Right cardiac atrium (tissue), 5 donors: ENCODE measurements around the gene NRDE2. TPM values are rescaled to one million over a fixed set of nuclear protein-coding genes. Genes with fewer than 3 reads are reported as not detected.

Experiments
- ATAC-seq, 2 donors: fragments of 200-7000 bp; cut with Tn5 transposase; one replicate each; pipeline versions ENCODE4 v1.8.0 to v1.9.1; 2020; ENCODE audit warnings: moderate library complexity in 2 of 2, mild to moderate bottlenecking in 1 of 2
- DNase-seq, 3 donors: peaks; one replicate each; pipeline ENCODE4 v3.0.0-alpha.2; 2020
- H3K27ac ChIP-seq: one replicate; pipeline ENCODE4 v1.5.1; 2013; ENCODE audit warnings: mild to moderate bottlenecking, low read length, control low read depth, moderate library complexity
- H3K27me3 ChIP-seq: one replicate; pipeline ENCODE4 v1.6.1; 2013; ENCODE audit not compliant: control insufficient read depth, insufficient read depth
- H3K4me1 ChIP-seq: one replicate; pipeline ENCODE4 v1.6.1; 2013; ENCODE audit warnings: low read length; ENCODE audit not compliant: control insufficient read depth, insufficient read depth
- H3K4me3 ChIP-seq: one replicate; pipeline ENCODE4 v1.5.1; 2013; ENCODE audit warnings: low read length, control low read depth
- H3K9me3 ChIP-seq: one replicate; pipeline ENCODE4 v1.6.1; 2013; ENCODE audit warnings: low read length; ENCODE audit not compliant: control insufficient read depth
- WGBS: extraction: QIAGEN DNeasy Blood & Tissue Kit; methylation state at CpG from one replicate; pipeline ENCODE4 v1.1.7; 2013; 5-methylcytosine and 5-hydroxymethylcytosine counted together
- intact Hi-C, 4 donors: fragments of 100-400 bp; cut with DNase I; formaldehyde crosslinking; loops; one replicate each; pipeline versions ENCODE4 v1.11.0 to v1.14.0; 2022 to 2023
- polyA plus RNA-seq: library from polyadenylated mRNA; stranded (reverse); fragments of 200-250 nt; gene quantifications from one replicate; pipeline ENCODE4 v1.2.3, GENCODE V29; 2013
- total RNA-seq, 4 donors: library from RNA; stranded (reverse); fragmentation: NEBNext Ultra II Directional; extraction: Animal tissue kit (Norgen Biotek cat#: 25700); gene quantifications; one replicate each; pipeline ENCODE4 v1.2.1, GENCODE V29; 2021
- donor health status: healthy with polysubstance abuse.
- donor health status: DM: no; HTN: yes; CAD: no.
- donor health status: DM: no; HTN: no; CAD: no.
- donor health status: DM: no; HTN: yes; CAD: no; lungs with severe emphysema.
- donor health status: DM: yes; HTN: yes; CAD: no.

Gene NRDE2
- total and polyA plus RNA-seq, 5 donors, result 6.2 to 15.3 (median 12.3) TPM

DNA sequence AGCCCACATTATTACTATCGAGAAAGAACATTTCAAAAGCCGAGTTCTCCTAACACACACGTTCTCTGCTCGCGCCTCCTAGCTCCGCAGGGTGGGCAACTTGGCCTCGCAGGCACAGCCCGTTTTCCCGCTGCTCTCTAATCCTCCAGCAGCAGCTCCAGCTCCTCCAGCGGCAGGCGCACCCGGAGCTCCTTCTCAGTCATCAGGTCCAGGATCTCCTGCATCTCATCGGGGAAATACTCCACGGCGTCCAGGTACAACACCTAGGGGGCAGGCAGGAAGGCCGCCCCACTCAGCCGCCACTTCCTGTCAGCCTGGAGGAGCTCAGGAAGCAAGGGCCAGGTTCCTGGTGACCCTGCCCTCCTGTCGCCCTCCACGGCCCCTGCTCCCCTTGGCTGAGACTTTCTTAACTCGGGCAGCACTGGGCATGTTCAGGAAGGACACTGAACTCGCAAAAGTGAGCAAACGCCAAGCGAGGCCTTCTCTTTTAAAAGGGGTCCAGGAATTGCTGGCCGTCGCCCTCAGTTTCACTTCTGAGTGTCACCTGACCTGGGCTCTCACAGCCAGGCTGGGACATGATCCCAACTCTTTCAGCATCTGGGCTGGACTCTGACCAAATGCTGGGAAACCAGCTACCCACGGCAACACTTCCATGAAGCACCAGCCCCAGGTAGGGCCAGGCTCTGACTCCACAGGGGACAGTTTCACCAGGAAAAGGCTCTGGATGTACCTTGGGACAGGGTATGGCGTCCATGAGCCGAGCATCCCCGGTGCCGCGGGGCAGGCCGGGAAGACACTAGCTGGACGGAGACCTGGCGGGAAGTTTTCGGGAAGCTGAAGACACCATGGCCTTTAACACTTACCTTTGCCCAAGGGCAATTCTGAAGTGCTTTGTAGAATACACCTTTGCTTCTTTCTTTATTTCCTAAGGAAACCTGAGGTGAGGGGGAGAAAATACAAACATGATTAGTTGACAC is 53.3 kb downstream of the NRDE2 start:
- intact Hi-C loops, result no loop called here
- no peak overlapping the region for H3K4me3 ChIP-seq
- 90% methylated on average over 35 of the region's 35 CpGs for WGBS
- H3K27me3 ChIP-seq, result no peaks in the 10 kb centered on the region
- no peak overlapping the region for H3K27ac ChIP-seq
- DNase-seq (no peak), ATAC-seq (no peak)
- H3K9me3 ChIP-seq, result no peaks in the 10 kb centered on the region
- no peaks in the 10 kb centered on the region for H3K4me1 ChIP-seq

GRCh38 chr14:90277581-90278198 is 54.1 kb downstream of the NRDE2 start:
- H3K4me1 ChIP-seq, result no peaks in the 10 kb centered on the region
- intact Hi-C loops, result no loop called here
- DNase-seq (no peak), ATAC-seq (no peak)
- WGBS, result 90% methylated on average over 24 of the region's 24 CpGs
- H3K27ac ChIP-seq, result no peak overlapping the region
- no peak overlapping the region for H3K4me3 ChIP-seq
- no peaks in the 10 kb centered on the region for H3K9me3 ChIP-seq
- H3K27me3 ChIP-seq, result no peaks in the 10 kb centered on the region

DNA sequence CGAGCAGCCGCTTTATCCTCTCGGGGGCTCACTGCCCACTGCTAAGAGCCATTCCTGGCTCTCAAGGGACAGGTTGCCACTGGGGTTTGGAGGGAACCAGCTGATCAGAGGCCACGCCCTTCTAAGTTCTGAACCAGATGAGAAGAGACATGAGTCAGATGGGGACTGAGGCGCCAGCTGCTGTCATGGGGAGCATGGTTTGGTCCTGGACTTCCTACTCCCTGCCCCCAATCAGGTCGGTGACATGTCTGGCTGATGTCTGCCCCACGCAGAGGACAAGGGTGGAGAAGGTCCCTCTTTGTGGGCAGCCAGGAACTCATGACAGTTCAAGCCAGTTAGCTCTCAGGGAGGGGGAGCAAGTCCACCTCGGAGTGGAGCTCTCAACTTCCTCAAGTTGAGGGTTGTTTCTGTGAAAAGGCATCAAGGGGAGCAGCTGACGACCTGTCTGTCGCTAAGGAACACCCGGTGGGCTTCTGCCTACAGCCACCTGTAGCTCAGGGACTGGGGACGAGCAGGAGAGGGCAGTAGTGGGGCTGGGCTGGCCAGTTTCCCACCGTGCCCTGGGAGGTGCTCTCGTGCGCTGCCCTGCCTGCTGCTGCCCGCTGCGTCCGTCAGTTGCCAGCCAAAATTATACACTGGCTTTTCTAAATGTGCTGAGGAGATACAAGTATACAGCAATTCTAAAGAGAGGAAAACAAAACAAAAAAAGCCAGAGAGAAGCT is 54.9 kb downstream of the NRDE2 start:
- DNase-seq (no peak), ATAC-seq (no peak)
- no peak overlapping the region for H3K27ac ChIP-seq
- H3K27me3 ChIP-seq, result no peaks in the 10 kb centered on the region
- H3K4me1 ChIP-seq, result no peaks in the 10 kb centered on the region
- intact Hi-C loops, result no loop called here
- 77% methylated on average over 18 of the region's 18 CpGs for WGBS
- H3K4me3 ChIP-seq, result no peak overlapping the region
- no peaks in the 10 kb centered on the region for H3K9me3 ChIP-seq

- no peaks in the 10 kb centered on the region for H3K27me3 ChIP-seq
- intact Hi-C loops, result no loop called here
- no peak overlapping the region for H3K4me3 ChIP-seq
- 84% methylated on average over 8 of the region's 8 CpGs for WGBS
- no peaks in the 10 kb centered on the region for H3K4me1 ChIP-seq
- H3K27ac ChIP-seq, result peak overlapping the region; percentile 16
- H3K9me3 ChIP-seq, result no peaks in the 10 kb centered on the region
- DNase-seq (no peak), ATAC-seq (no peak)
These were observed 55.9 kb downstream of the NRDE2 start for GRCh38 chr14:90275820-90276219.

DNA sequence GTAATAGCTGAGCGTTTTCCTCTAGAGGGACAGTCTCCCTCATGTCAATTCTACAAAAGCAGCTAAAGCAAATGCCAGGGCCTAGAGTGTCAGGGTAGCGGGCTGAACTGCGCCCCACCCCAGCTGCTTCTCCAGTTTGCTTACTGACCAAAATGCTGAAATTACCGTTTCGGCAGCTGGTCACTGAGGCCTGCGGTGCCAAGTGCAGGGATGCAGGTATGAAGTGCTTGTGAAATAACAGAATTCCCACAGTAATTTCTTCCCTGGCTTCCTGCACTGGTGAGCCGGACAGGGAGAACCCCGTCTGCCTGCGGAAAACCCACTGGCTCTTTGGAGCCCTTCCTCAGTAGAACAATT is 56.3 kb downstream of the NRDE2 start:
- ATAC-seq, result peak in 1 of 2 donors; percentile 43
- no peak for DNase-seq
- Histone ChIP-seq H3K4me3 (no peak overlapping the region), H3K4me1 (no peaks in the 10 kb centered on the region), H3K27me3 (no peaks in the 10 kb centered on the region), H3K27ac (peak overlapping the region; percentile 16), H3K9me3 (no peaks in the 10 kb centered on the region)
- intact Hi-C loops, result no loop called here
- WGBS, result 77% methylated on average over 9 of the region's 9 CpGs

DNA sequence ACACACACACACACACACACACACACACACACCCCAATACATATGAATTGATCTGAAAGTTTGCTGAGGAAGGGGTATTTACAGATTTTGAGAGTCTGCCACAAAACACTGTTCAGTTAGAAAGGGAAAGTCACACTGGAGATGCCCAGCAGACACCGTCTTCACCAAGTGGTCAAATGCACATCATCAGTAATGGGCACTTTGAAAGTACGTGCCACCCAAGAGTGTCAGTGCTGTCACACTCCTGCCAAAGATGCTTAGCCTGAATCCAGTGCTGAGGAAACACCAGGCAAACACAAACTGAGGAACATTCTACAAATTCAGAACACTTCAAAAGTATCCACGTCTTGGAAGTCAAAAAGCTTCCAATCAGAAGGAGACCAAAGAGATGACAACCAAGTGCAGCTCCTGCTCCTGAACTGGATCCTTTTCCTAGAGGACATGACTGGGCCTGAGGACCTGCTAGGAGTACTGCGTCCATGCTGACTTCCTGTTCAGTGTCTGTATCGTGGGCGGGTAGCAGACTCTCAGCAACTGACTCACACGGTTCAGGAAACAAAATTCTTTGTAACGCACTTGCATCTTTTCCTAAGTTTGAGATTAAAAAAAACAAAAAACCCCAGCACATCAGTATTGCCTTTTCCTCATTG is 56.8 kb downstream of the NRDE2 start:
- ATAC-seq, result peak; percentile 53 to 80
- intact Hi-C loops, result no loop called here
- DNase-seq, result no peak

GRCh38 chr14:90274019-90274418 is 57.7 kb downstream of the NRDE2 start:
- no peak overlapping the region for H3K4me3 ChIP-seq

More for the DNA sequence above, 56.8 kb downstream of the NRDE2 start:
- no peak overlapping the region for H3K4me3 ChIP-seq
- 52% methylated on average over 8 of the region's 8 CpGs for WGBS
- no peaks in the 10 kb centered on the region for H3K27me3 ChIP-seq
- H3K9me3 ChIP-seq, result no peaks in the 10 kb centered on the region
- no peaks in the 10 kb centered on the region for H3K4me1 ChIP-seq
- no peak overlapping the region for H3K27ac ChIP-seq

DNA sequence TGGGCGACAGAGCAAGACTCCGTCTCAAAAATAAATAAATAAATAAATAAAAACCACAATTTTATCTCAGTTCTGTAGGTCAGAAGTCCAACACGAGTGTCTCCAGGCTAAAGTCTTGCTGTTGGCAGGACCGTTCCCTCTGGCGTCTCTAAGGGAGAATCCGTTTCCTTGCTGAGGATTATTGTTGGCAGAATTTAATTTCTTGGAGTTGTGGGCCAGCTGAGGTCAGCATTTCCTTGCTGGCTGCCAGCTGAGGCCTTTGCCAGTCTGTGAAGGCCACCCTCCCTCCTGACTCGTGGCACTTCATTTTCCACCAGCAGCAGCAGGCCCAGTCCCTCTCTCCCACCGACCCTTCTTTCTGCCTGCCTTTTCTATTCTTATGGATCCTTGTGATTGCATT is 58.2 kb downstream of the NRDE2 start:
- H3K27ac ChIP-seq, result no peak overlapping the region
- no peaks in the 10 kb centered on the region for H3K9me3 ChIP-seq
- no peaks in the 10 kb centered on the region for H3K4me1 ChIP-seq
- H3K4me3 ChIP-seq, result no peak overlapping the region
- no peaks in the 10 kb centered on the region for H3K27me3 ChIP-seq
- intact Hi-C loops, result no loop called here
- ATAC-seq, result peak; percentile 47 to 73
- DNase-seq, result peak in 1 of 3 donors; percentile 74
- 44% methylated on average over 8 of the region's 8 CpGs for WGBS

More at GRCh38 chr14:90274019-90274418, 57.7 kb downstream of the NRDE2 start:
- H3K9me3 ChIP-seq, result no peaks in the 10 kb centered on the region
- no peaks in the 10 kb centered on the region for H3K4me1 ChIP-seq
- no peaks in the 10 kb centered on the region for H3K27me3 ChIP-seq
- DNase-seq (no peak), ATAC-seq (peak; percentile 28 to 56)
- intact Hi-C loops, result no loop called here
- no peak overlapping the region for H3K27ac ChIP-seq
- 69% methylated on average over 9 of the region's 9 CpGs for WGBS

DNA sequence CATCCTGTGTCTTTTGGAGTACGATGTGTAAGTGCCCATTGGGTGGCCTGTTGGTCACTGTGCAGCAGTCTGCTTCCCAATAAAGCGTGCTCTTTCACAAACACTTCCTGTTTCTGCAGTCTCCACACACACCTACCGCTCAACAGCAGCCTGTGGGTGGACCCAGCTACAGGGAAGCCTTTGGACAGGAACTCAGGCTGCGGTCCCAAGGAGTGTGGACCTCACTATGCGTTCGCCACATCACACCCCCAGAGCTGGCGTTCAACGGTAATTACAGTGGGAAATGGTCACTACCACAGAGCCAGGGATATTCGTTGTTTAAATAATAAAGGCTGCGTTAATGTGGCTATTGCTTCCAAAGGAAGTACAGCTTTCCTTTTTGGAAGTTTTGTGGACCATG is 59.2 kb downstream of the NRDE2 start:
- Histone ChIP-seq H3K27me3 (no peaks in the 10 kb centered on the region), H3K27ac (no peak overlapping the region), H3K4me3 (no peak overlapping the region), H3K9me3 (no peaks in the 10 kb centered on the region), H3K4me1 (no peaks in the 10 kb centered on the region)
- intact Hi-C loops, result no loop called here
- 61% methylated on average over 10 of the region's 10 CpGs for WGBS
- ATAC-seq, result peak; percentile 20 to 31
- no peak for DNase-seq

GRCh38 chr14:90268420-90268819 is 63.3 kb downstream of the NRDE2 start:
- 89% methylated on average over 4 of the region's 4 CpGs for WGBS
- Histone ChIP-seq H3K27me3 (no peaks in the 10 kb centered on the region), H3K27ac (no peak overlapping the region), H3K4me1 (no peaks in the 10 kb centered on the region), H3K9me3 (no peaks in the 10 kb centered on the region), H3K4me3 (no peak overlapping the region)
- ATAC-seq (no peak), DNase-seq (no peak)
- intact Hi-C loops, result no loop called here
